EL (cell line): Measurements from ENCODE around the gene SGPP2.
"Not testable (repeated sequence)": the region's sequence is repeated elsewhere in the genome, so short reads cannot be mapped to it uniquely, and the experiment has no call there.

Source experiments
- DNase-seq: peaks from one replicate; pipeline ENCODE4 v3.0.0-alpha.2; 2016

Gene SGPP2

GRCh38 chr2:222427646-222428301 is 3.4 kb downstream of the SGPP2 start:
- no peak for DNase-seq

DNA sequence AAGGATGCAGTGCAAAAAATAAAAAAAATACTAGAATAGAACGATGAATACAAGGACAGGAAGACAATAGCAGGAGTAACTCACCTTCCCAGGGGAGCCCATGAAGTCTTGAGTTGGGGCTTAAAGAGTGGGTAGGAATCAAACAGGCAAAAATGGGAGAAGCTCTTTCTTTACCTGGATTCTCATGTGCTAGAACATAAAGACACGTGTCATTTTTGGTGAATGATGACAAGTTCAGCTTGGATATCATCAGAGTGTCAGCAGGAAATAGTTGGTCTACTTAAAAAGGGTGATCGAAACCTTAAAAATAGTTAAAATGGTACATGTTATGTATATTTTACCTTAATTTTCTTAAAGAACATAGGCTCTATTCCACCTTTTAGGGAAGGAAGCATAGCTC is 5.7 kb downstream of the SGPP2 start:
- no peak for DNase-seq

- DNase-seq = no peak
Measured at GRCh38 chr2:222430681-222431080, 6.3 kb downstream of the SGPP2 start.

DNA sequence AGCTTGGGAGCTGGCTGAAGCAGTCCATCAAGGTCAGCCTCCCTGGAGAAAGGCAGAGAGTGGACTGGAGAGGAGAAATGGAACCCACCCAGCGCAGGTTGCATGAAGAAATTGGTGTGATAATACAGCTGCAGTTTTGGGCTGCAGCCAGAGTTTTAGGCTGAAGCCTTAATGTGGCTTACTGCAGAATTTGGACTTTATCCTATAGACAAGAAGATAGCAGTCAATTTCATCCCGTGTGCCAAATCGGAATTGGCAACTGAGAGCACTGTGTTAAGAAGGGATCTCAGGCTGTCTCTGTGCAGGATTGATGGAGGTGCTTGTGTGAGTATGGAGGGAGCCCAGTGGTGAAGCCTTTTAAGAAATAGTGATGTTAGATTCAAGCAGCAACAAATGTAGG is 7.5 kb downstream of the SGPP2 start:
- DNase-seq = no peak

GRCh38 chr2:222433332-222434173 is 9.2 kb downstream of the SGPP2 start:
- no peak for DNase-seq

DNA sequence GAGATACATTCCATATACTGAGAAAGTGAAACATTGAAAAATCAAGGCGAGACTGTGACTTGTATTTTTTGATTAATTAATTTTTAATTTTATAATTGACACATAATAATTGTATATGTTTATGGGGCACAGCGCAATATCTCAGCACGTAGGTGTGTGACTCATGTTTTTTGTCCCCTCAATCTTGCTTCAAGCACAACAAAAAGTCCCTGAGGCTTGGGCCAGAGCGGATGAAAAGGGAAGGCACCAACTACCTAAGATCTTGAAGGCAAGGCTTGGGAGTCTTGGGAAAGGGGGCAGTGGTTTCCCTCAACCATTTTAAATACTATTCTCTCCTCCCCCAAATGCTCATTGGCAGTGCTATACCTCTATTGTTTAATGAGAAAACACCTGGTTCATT is 9.9 kb downstream of the SGPP2 start:
- no peak for DNase-seq

DNA sequence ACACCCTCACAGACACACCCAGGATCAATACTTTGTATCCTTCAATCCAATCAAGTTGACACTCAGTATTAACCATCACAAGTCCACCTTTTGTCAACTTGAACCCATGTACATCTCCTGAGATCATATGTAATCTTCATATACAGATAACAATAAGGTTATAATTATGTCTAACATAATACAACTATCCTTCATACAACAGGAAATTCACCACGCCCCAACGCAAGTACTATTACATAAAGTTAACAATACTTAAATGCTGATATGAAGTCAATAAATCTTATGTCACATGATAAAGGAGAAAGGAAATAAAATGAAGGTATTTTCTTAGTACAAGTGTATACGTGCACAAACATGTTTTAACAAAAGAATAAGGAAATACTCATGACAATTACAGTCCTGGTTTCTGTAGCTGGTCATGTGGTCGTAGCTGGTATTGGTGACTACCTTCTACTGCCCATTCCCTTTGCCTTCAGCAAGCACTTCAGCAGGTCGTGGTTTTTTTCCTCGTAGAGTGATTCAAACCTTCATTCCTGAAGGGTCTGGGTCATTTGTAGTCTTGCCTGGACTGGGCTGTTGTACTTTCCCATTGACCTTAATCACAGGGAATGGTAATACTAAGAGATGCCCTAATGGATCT is 11.2 kb downstream of the SGPP2 start:
- DNase-seq = not testable (repeated sequence)

DNA sequence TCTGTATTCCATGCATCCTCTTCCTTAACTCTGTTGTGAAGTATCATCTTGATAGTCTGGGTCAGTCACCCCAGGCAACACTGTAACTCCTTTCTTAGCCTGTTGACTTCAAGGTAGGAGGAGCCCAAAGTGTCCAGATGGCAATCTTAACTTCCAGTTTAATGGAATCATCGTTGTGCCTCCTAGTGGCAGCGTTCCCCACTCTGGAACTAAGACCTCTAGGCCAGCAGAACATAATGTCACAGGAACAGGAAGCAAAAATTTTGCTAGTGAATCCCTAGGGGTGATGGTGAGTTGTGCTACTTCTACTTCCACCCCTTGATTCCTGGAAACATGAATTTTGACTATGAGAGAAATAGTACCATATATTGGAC is 11.7 kb downstream of the SGPP2 start:
- DNase-seq = no peak

DNA sequence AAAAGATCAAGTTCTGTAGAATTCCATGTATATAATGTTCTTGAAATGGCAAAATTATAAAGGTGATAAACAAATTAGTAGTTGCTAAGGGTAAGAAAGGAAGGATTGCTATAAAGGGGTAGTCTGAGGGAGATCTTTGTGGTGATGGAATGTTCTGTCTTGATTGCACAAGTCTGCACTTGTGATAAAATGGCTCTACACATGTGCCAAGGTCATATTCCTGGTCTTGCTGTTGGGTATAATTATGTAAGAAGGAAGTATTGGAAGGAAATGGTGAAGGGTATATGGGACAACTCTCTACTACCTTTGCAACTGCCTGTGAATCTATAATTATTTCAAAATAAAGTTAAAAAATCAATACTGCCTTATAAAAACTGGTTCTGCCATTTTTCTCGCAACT is 15.3 kb downstream of the SGPP2 start:
- no peak for DNase-seq

GRCh38 chr2:222440673-222441422 is 16.5 kb downstream of the SGPP2 start:
- DNase-seq = peak; percentile 90

- no peak for DNase-seq
Measured at GRCh38 chr2:222442665-222443064, 18.3 kb downstream of the SGPP2 start.

DNA sequence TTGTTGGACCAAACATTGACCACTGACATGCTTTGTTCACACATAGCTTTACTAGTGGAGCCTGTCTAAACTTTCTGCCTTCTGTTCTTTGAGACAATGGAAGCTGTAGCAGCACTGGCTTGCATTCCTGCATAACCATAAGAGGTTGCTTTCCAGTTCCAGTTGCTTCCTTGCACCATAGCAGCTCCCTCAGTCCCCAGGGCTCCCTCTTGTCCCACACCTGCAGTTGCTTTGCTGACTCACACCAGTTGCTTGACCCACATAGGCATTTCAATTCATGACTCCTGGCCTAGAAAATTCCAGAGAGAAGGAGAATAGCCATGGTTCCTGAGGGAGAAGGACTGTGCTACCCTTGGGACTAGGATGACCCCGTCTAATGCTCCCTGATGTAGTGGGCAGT is 20.9 kb downstream of the SGPP2 start:
- peak; percentile 20 for DNase-seq

DNA sequence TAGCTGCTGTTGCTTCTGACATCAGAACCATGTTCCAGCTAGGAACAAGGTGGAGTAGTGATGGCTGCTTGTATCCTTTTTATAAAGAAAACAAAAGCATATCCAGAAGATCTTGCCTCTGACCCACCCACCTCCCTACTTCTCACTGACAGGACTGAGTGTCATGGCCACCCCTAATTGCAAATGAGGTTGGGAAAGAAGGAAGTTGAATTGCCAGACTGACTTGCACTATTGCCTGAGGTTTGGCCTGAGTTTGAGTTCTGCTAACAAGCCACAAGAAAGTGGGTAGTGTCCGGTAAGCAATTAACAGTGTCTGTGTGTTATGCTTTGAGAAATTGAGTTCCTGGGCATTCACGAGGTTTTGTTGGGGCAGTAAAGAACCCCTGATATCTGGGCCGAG is 22.8 kb downstream of the SGPP2 start:
- DNase-seq = no peak

GRCh38 chr2:222448748-222449181 is 24.4 kb downstream of the SGPP2 start:
- DNase-seq = peak; percentile 71

DNA sequence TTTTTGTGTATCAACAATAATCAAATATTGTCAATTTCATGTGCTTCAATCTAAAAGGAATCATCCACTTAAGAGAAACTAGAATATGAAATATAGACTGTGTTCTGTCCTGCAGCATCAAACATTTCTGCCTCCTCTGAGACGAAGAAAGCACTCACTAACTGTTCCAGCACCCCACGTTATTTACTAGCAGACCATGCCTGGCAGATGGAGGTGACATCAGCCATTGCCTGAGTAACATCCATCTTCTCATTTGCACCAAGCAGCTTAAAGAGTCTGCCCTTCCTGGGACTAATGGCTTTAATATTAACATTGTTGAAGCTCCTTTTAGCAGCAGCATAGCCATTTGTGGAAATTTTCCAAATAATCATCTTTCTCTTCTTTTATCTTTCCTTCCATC is 25.7 kb downstream of the SGPP2 start:
- DNase-seq = no peak

GRCh38 chr2:222451224-222451674 is 26.9 kb downstream of the SGPP2 start:
- DNase-seq = peak; percentile 54

GRCh38 chr2:222452422-222452950 is 28.1 kb downstream of the SGPP2 start:
- peak; percentile 10 for DNase-seq

- no peak for DNase-seq
Measured at GRCh38 chr2:222456479-222457077, 32.2 kb downstream of the SGPP2 start.

DNA sequence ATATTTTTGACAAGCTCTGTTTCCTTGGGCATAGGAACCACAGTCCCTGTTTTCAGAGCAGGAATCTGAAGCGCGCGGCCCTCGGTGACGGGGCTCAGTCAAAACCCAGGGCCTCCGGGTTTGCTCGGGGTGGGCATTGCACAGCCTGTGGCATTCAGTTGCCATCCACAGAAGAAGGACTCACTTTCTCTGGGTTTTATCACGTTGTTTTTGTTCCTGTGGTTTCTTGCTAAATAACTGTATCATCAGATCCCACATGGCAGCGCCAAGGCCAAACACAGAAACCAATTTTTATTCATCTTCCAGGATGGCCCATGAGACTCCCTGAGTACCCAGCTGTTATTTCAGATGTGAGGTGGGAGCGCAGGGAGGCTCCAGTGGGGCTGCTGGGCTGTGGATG is 35.6 kb downstream of the SGPP2 start:
- DNase-seq = no peak

DNA sequence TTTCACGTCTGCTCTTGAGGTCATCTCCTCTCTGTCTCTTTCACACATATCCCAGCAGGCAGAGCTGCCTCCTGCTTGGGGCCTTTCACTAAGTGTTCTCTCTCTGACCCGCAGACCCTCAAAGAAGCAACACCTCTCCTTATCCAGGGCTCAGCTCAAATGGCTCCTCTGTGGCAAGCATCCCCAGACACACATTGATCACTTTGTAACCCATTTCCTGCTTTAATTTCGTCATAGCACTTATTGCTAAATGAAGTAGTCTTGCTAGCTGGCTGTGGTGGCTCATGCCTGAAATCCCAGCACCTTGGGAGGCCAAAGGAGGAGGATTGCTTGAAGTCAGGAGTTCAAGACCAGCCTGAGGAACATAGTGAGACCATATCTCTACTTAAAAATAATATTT is 41.4 kb downstream of the SGPP2 start:
- DNase-seq = no peak

- peak; percentile 7 for DNase-seq
Measured at GRCh38 chr2:222468346-222468745, 44.0 kb downstream of the SGPP2 start.

- DNase-seq = no peak
Measured at GRCh38 chr2:222470802-222471468, 46.6 kb downstream of the SGPP2 start.
